HG03039 (cell line): Measurements from ENCODE around the gene PAFAH1B1.

ENCODE experiments used
- ATAC-seq: cut with Tn5 transposase; IDR thresholded peaks from one replicate; pipeline ENCODE4 v1.9.1; 2021; ENCODE audit warnings: mild to moderate bottlenecking, moderate library complexity; ENCODE audit not compliant: unreplicated experiment

The PAFAH1B1 gene

GRCh38 chr17:2701161-2701995, 107.9 kb downstream of the PAFAH1B1 start:
- ATAC-seq: no peak

- ATAC-seq: no peak
Measured at GRCh38 chr17:2701996-2702741, 108.7 kb downstream of the PAFAH1B1 start.

- no peak for ATAC-seq
Measured at GRCh38 chr17:2703181-2703580, 109.7 kb downstream of the PAFAH1B1 start.

GRCh38 chr17:2703606-2704005, 110.2 kb downstream of the PAFAH1B1 start:
- no peak for ATAC-seq

- no peak for ATAC-seq
Measured at GRCh38 chr17:2704031-2704889, 110.8 kb downstream of the PAFAH1B1 start.

GRCh38 chr17:2704890-2705248, 111.4 kb downstream of the PAFAH1B1 start:
- no peak for ATAC-seq

GRCh38 chr17:2705263-2705662, 111.8 kb downstream of the PAFAH1B1 start:
- ATAC-seq: no peak

GRCh38 chr17:2705888-2706795, 112.7 kb downstream of the PAFAH1B1 start:
- ATAC-seq: no peak

GRCh38 chr17:2706911-2707510, 113.6 kb downstream of the PAFAH1B1 start:
- no peak for ATAC-seq

GRCh38 chr17:2707721-2708584, 114.5 kb downstream of the PAFAH1B1 start:
- ATAC-seq: no peak

GRCh38 chr17:2708585-2709182, 115.2 kb downstream of the PAFAH1B1 start:
- ATAC-seq: no peak

- no peak for ATAC-seq
Measured at GRCh38 chr17:2709183-2709661, 115.8 kb downstream of the PAFAH1B1 start.

- no peak for ATAC-seq
Measured at GRCh38 chr17:2710071-2710802, 116.8 kb downstream of the PAFAH1B1 start.

GRCh38 chr17:2710803-2711607, 117.6 kb downstream of the PAFAH1B1 start:
- peak; percentile 26 for ATAC-seq

GRCh38 chr17:2711608-2712299, 118.3 kb downstream of the PAFAH1B1 start, which contains the start of gene CLUH:
Gene CLUH (minus strand): TSS chr17:2711764. CDS start chr17:2711661, 103 bp downstream.
- peak; percentile 68 for ATAC-seq
